H1 (cell line): ENCODE results near the gene PCED1B.

Source experiments
- CTCF ChIP-seq, 3 experiments: IDR thresholded peaks; 1 replicate in 2 of 3; 2 replicates in 1 of 3; pipeline versions ENCODE4 v1.5.1 to v1.6.1; 2011; ENCODE audit warnings: low read length in 3 of 3, mild to moderate bottlenecking in 3 of 3, inconsistent platforms in 2 of 3, low read depth in 1 of 3, moderate library complexity in 1 of 3; ENCODE audit not compliant: insufficient read depth in 1 of 3; ENCODE audit errors: control extremely low read depth in 1 of 3
- MAX ChIP-seq: IDR thresholded peaks from 2 replicates; pipeline ENCODE4 v1.6.1; 2012; ENCODE audit warnings: inconsistent platforms

GRCh38 chr12:47078733-47079467 is 521 bp upstream of the PCED1B start:
- TF ChIP-seq MAX (no peak), CTCF (IDR thresholded peaks at IDR 0.05; ENCODE audit: control extremely low read depth in 1 of 3, insufficient read depth in 1 of 3, low read depth in 1 of 3, low read length in 3 of 3) (no peak)
